ENCODE results near the gene GGNBP2. TPM values are rescaled to one million over a fixed set of nuclear protein-coding genes. Genes with fewer than 3 reads are reported as not detected.

The GGNBP2 gene
- polyA plus RNA-seq, 6 donors from 2014 or later = 45.5 to 86.3 (median 61.3) TPM

GRCh38 chr17:36592316-36592715, 47.6 kb downstream of the GGNBP2 start:
- peaks cover 0 to 3% of the 10 kb centered on the region in 2 donors for H3K36me3 Mint-ChIP-seq
- H3K27ac Mint-ChIP-seq = peak overlapping the region in 2 of 6 donors; percentile 15 to 86
- H3K4me3 Mint-ChIP-seq = peak overlapping the region; percentile 62 to 91 (median 82)
- no peak for DNase-seq
- H3K27me3 Mint-ChIP-seq = no peaks in the 10 kb centered on the region
- peak in 1 of 2 donors; percentile 7 for ATAC-seq (ENCODE audit: low read depth in 2 of 2)
- H3K9me3 Mint-ChIP-seq = no peaks in the 10 kb centered on the region
- H3K4me1 Mint-ChIP-seq = peaks cover 17 to 22% (median 22%) of the 10 kb centered on the region in 3 donors

GRCh38 chr17:36592716-36593321, 48.1 kb downstream of the GGNBP2 start:
- no peak for ATAC-seq (ENCODE audit: low read depth in 2 of 2)

GRCh38 chr17:36593656-36594316, 49.1 kb downstream of the GGNBP2 start:
- no peaks in the 10 kb centered on the region for H3K9me3 Mint-ChIP-seq
- H3K27ac Mint-ChIP-seq = no peak overlapping the region
- DNase-seq (no peak), ATAC-seq (ENCODE audit: low read depth in 2 of 2) (no peak)
- H3K27me3 Mint-ChIP-seq = no peaks in the 10 kb centered on the region
- no peaks in the 10 kb centered on the region for H3K36me3 Mint-ChIP-seq
- peak overlapping the region in 3 of 8 donors; percentile 22 to 83 (median 59) for H3K4me3 Mint-ChIP-seq
- peaks cover 17 to 22% (median 22%) of the 10 kb centered on the region in 3 donors for H3K4me1 Mint-ChIP-seq

More at GRCh38 chr17:36592716-36593321, 48.1 kb downstream of the GGNBP2 start:
- no peak for DNase-seq
- Mint-ChIP-seq H3K27me3 (no peaks in the 10 kb centered on the region), H3K27ac (peak overlapping the region in 2 of 6 donors; percentile 60 to 86), H3K9me3 (no peaks in the 10 kb centered on the region), H3K36me3 (peaks cover 0 to 2% of the 10 kb centered on the region in 2 donors), H3K4me3 (peak overlapping the region; percentile 62 to 91 (median 82)), H3K4me1 (peaks cover 17 to 22% (median 22%) of the 10 kb centered on the region in 3 donors)

GRCh38 chr17:36594626-36595401, 50.1 kb downstream of the GGNBP2 start:
- no peak overlapping the region for H3K27ac Mint-ChIP-seq
- DNase-seq = no peak
- no peaks in the 10 kb centered on the region for H3K36me3 Mint-ChIP-seq
- H3K4me3 Mint-ChIP-seq = peak overlapping the region in 1 of 8 donors; percentile 29
- no peaks in the 10 kb centered on the region for H3K27me3 Mint-ChIP-seq
- H3K9me3 Mint-ChIP-seq = no peaks in the 10 kb centered on the region
- no peak for ATAC-seq (ENCODE audit: low read depth in 2 of 2)
- H3K4me1 Mint-ChIP-seq = peaks cover 17 to 22% (median 22%) of the 10 kb centered on the region in 3 donors

GRCh38 chr17:36597226-36597625, 52.5 kb downstream of the GGNBP2 start:
- H3K27me3 Mint-ChIP-seq = no peaks in the 10 kb centered on the region
- no peaks in the 10 kb centered on the region for H3K36me3 Mint-ChIP-seq
- no peak overlapping the region for H3K27ac Mint-ChIP-seq
- no peaks in the 10 kb centered on the region for H3K9me3 Mint-ChIP-seq
- DNase-seq (no peak), ATAC-seq (ENCODE audit: low read depth in 2 of 2) (no peak)
- peak overlapping the region in 2 of 8 donors; percentile 38 to 84 for H3K4me3 Mint-ChIP-seq
- H3K4me1 Mint-ChIP-seq = peaks cover 21 to 26% (median 24%) of the 10 kb centered on the region in 3 donors

- Mint-ChIP-seq H3K9me3 (no peaks in the 10 kb centered on the region), H3K4me3 (peak overlapping the region in 2 of 8 donors; percentile 29 to 84), H3K4me1 (peaks cover 21 to 26% (median 23%) of the 10 kb centered on the region in 3 donors), H3K27me3 (no peaks in the 10 kb centered on the region), H3K27ac (no peak overlapping the region), H3K36me3 (no peaks in the 10 kb centered on the region)
- no peak for DNase-seq
- no peak for ATAC-seq (ENCODE audit: low read depth in 2 of 2)
Measured at GRCh38 chr17:36597866-36598777, 53.4 kb downstream of the GGNBP2 start.

- H3K9me3 Mint-ChIP-seq = no peaks in the 10 kb centered on the region
- H3K27ac Mint-ChIP-seq = peak overlapping the region in 1 of 6 donors; percentile 33
- H3K4me1 Mint-ChIP-seq = peaks cover 21 to 26% (median 23%) of the 10 kb centered on the region in 3 donors
- no peaks in the 10 kb centered on the region for H3K36me3 Mint-ChIP-seq
- peak overlapping the region in 2 of 8 donors; percentile 9 to 41 for H3K4me3 Mint-ChIP-seq
- ATAC-seq (ENCODE audit: low read depth in 2 of 2) (no peak), DNase-seq (no peak)
- no peaks in the 10 kb centered on the region for H3K27me3 Mint-ChIP-seq
Measured at GRCh38 chr17:36598951-36599401, 54.3 kb downstream of the GGNBP2 start.

- Mint-ChIP-seq H3K27me3 (no peaks in the 10 kb centered on the region), H3K9me3 (no peaks in the 10 kb centered on the region), H3K36me3 (no peaks in the 10 kb centered on the region), H3K4me1 (peaks cover 28 to 30% (median 30%) of the 10 kb centered on the region in 3 donors), H3K4me3 (peak overlapping the region in 5 of 8 donors; percentile 15 to 90 (median 45)), H3K27ac (no peak overlapping the region)
- ATAC-seq (ENCODE audit: low read depth in 2 of 2) = no peak
- no peak for DNase-seq
Measured at GRCh38 chr17:36599546-36600250, 55.0 kb downstream of the GGNBP2 start.

GRCh38 chr17:36600465-36600864, 55.7 kb downstream of the GGNBP2 start:
- Mint-ChIP-seq H3K9me3 (no peaks in the 10 kb centered on the region), H3K27me3 (no peaks in the 10 kb centered on the region), H3K4me1 (peaks cover 33 to 34% (median 34%) of the 10 kb centered on the region in 3 donors), H3K36me3 (peaks cover 0 to 3% of the 10 kb centered on the region in 2 donors), H3K4me3 (peak overlapping the region; percentile 89 to 97 (median 94)), H3K27ac (peak overlapping the region in 3 of 6 donors; percentile 26 to 90 (median 82))
- ATAC-seq (ENCODE audit: low read depth in 2 of 2) (no peak), DNase-seq (no peak)

- Mint-ChIP-seq H3K27me3 (no peaks in the 10 kb centered on the region), H3K9me3 (no peaks in the 10 kb centered on the region), H3K4me3 (peak overlapping the region; percentile 89 to 97 (median 94)), H3K4me1 (peaks cover 33 to 39% (median 38%) of the 10 kb centered on the region in 3 donors), H3K27ac (peak overlapping the region in 5 of 6 donors; percentile 90 to 97 (median 92)), H3K36me3 (peaks cover 0 to 5% of the 10 kb centered on the region in 2 donors)
- peak; percentile 12 to 27 for ATAC-seq (ENCODE audit: low read depth in 2 of 2)
- no peak for DNase-seq
Measured at GRCh38 chr17:36600936-36601302, 56.2 kb downstream of the GGNBP2 start.

- Mint-ChIP-seq H3K4me3 (peak within 1 kb of the TSS; percentile 89 to 97 (median 94)), H3K36me3 (peaks cover 0 to 5% of the 10 kb centered on the region in 2 donors), H3K27ac (peak within 1 kb of the TSS; percentile 27 to 97 (median 92)), H3K9me3 (no peaks in the 10 kb centered on the region), H3K4me1 (peaks cover 36 to 43% (median 42%) of the 10 kb centered on the region in 3 donors), H3K27me3 (no peaks in the 10 kb centered on the region)
- ATAC-seq (ENCODE audit: low read depth in 2 of 2) = peak; percentile 83 to 87
- DNase-seq = peak; percentile 85
Measured at GRCh38 chr17:36601303-36602029, 56.7 kb downstream of the GGNBP2 start, which contains the start of gene MRM1. Gene MRM1, plus strand, starts transcription at chr17:36601583. Its CDS starts 228 bp downstream, at chr17:36601811.
